Stimulated activated naive CD8-positive, alpha-beta T cell treated with anti-CD3 and anti-CD28 coated beads, Interleukin-15, Interleukin-2, amounts not matched to agents 100 ng/mL and 50 ng/mL, for 24 hours (primary cell): Measurements from ENCODE around the gene KCNH1.
"Not testable (repeated sequence)": the region's sequence is repeated elsewhere in the genome, so short reads cannot be mapped to it uniquely, and the experiment has no call there.

Experiments
- H3K27ac Mint-ChIP-seq: one replicate; pipeline ENCODE4 v1.8.0; 2021; ENCODE audit warnings: mild to moderate bottlenecking, mixed read lengths
- H3K27me3 Mint-ChIP-seq: one replicate; pipeline ENCODE4 v1.8.0; 2021; ENCODE audit warnings: mixed read lengths
- H3K36me3 Mint-ChIP-seq: one replicate; pipeline ENCODE4 v1.8.0; 2021; ENCODE audit warnings: low read depth, mixed read lengths
- H3K4me1 Mint-ChIP-seq: one replicate; pipeline ENCODE4 v1.8.0; 2021; ENCODE audit warnings: low read depth, mixed read lengths
- H3K4me3 Mint-ChIP-seq: one replicate; pipeline ENCODE4 v1.8.0; 2021; ENCODE audit warnings: mild to moderate bottlenecking, mixed read lengths
- H3K9me3 Mint-ChIP-seq: one replicate; pipeline ENCODE4 v1.8.0; 2021; ENCODE audit warnings: mixed read lengths

KCNH1 gene

DNA sequence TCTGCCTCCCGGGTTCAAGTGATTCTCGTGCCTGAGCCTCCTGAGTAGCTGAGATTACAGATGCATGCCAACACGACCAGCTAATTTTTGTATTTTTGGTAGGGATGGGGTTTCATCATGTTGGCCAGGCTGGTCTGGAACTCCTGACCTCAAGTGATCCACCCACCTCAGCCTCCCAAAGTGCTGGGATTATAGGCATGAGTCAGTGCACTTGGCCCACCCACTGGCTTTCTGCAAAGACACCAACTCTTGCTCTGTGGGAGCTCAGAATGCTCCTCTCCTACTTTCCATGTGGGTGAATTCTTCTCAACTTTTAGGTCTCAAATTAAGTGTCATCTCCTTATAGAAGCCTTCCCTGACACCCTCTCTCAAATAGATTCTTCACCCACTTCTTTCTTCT lies 92.1 kb downstream of the KCNH1 start:
- H3K9me3 Mint-ChIP-seq = not testable (repeated sequence)

DNA sequence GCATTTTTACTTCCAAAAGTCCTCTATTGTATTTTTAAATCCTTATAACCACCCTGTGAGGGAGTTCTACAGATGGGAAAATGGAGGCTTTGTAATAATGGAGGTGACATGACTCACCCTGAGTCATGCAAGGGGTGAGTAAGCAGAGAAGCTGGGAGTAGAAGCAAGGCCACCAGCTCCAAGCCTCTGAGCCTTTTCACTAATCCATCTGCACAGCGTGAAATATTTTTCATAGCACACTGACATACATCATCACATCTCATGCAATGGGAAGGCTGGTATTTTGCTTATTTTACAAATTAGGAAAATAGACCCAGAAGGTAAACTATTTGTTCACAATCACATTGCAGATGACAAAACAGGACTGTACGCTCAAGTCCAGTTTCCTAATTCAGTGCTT lies 96.9 kb downstream of the KCNH1 start:
- no peaks in the 10 kb centered on the region for H3K9me3 Mint-ChIP-seq
- H3K27me3 Mint-ChIP-seq = peaks cover 6% of the 10 kb centered on the region
- H3K4me1 Mint-ChIP-seq = no peaks in the 10 kb centered on the region
- no peak overlapping the region for H3K27ac Mint-ChIP-seq
- H3K4me3 Mint-ChIP-seq = no peak overlapping the region
- no peaks in the 10 kb centered on the region for H3K36me3 Mint-ChIP-seq

More for the DNA sequence above, 92.1 kb downstream of the KCNH1 start:
- H3K4me3 Mint-ChIP-seq, H3K36me3 Mint-ChIP-seq, H3K4me1 Mint-ChIP-seq, H3K27ac Mint-ChIP-seq: not testable (repeated sequence)
- H3K27me3 Mint-ChIP-seq = peaks cover 26% of the 10 kb centered on the region

DNA sequence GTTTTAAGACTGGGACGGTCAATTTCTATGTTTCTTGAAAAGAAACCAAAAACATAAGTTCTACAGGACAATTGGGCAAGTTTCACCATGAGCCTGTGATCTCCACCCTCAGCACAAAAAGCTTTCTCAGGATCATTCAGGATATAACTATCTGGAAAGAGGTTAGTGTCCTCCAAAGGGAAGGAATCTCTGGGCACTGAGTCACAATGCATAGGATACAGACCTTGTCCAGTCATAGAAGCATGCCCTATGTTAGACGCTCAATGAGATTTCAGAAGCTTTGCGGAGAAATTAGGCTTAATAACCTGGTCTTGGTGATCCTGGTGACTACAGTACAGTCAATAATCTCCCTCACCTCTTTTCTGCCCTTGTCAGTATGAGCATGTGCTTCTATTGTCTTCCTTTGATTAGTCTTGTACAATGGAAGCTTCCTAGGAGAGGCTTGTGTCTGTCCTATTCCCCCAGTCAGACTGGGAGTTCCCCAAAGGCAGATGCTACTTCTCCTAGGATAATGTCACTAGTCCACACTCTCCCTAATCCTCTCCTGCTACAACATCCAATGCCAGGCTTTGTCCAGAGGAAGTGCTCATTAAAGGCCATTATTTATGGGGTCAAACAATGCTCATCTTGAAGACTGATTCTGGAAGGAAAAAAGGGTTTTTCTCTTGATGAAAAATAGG lies 97.4 kb downstream of the KCNH1 start:
- no peaks in the 10 kb centered on the region for H3K4me1 Mint-ChIP-seq
- no peak overlapping the region for H3K27ac Mint-ChIP-seq
- no peaks in the 10 kb centered on the region for H3K36me3 Mint-ChIP-seq
- H3K9me3 Mint-ChIP-seq = no peaks in the 10 kb centered on the region
- H3K4me3 Mint-ChIP-seq = no peak overlapping the region
- H3K27me3 Mint-ChIP-seq = peaks cover 5% of the 10 kb centered on the region

DNA sequence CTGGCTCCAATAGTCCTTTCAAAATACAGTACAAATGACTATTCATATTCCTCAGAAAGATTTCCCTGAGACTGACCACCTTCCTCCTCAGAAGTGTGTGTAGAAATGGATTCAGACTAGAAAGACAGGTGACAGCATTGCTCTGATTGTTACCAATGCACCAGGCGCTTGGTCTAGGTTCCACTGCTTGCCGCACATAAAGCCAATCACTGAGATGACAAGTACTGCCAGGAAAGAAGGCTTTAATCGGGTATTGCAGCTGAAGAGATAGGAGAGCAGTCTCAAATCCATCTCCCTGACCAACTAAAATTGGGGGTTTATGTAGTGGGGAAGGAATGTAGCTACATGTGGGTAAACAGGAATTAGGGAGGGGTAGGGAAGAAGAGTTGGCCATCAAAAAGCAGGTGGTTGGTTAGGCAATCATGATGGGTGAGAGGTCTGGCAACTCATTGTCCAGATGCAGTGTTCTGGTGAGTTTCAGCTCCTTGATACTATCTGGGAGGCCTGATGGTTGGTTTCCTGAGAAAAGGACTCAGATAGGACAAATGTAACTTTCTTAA lies 98.0 kb downstream of the KCNH1 start:
- Mint-ChIP-seq H3K36me3 (no peaks in the 10 kb centered on the region), H3K27ac (no peak overlapping the region), H3K27me3 (peaks cover 5% of the 10 kb centered on the region), H3K9me3 (no peaks in the 10 kb centered on the region), H3K4me1 (no peaks in the 10 kb centered on the region), H3K4me3 (no peak overlapping the region)

DNA sequence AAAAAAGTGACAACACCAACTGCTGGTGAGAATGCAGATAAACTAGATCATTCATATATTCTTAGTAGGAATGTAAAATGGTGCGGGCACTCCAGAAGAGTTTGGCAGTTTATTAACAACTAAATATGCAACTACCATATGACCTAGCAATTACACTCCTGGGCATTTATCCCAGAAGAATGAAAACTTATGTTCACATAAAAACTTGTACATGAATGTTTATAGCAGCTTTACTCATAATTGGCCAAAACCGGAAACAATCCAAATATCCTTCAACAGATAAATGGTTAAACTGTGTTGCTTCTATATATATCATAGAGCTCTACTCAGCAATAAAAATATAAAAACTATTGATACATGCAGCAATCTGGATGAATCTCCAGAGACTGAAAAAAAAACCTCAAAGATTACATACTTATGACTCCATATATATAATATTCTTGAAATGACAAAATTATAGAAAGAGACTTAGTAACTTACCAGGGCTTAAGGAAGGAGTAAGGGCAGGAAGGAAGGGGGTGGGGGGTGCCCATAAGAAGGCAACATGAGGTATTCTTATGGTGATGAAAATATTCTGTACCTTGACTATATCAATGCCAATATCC lies 99.9 kb downstream of the KCNH1 start:
- no peak overlapping the region for H3K4me3 Mint-ChIP-seq
- H3K27me3 Mint-ChIP-seq = peaks cover 5% of the 10 kb centered on the region
- H3K36me3 Mint-ChIP-seq = no peaks in the 10 kb centered on the region
- peaks cover 5% of the 10 kb centered on the region for H3K9me3 Mint-ChIP-seq
- H3K27ac Mint-ChIP-seq = no peak overlapping the region
- H3K4me1 Mint-ChIP-seq = no peaks in the 10 kb centered on the region

DNA sequence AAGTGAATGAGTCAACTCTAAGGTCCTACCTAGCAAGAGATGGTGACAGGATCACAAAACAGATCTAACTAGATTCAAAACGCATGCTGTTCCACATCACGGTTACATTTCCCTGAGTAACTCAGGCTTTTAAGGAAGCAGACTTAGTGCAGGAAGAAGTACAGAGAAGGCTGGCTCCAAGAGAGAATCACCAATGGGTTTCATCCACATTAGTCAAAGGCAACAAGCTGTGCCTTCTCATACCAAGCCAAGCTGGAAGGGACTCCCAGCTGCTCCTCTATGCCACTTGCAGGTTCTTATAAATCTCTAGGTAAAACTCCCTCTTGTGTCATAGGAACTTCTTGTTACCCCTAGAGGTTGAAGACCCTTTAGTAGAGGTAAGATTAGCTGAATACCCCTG lies 109.0 kb downstream of the KCNH1 start:
- Mint-ChIP-seq H3K27ac (no peak overlapping the region), H3K27me3 (peaks cover 19% of the 10 kb centered on the region), H3K9me3 (no peaks in the 10 kb centered on the region), H3K36me3 (no peaks in the 10 kb centered on the region), H3K4me1 (no peaks in the 10 kb centered on the region), H3K4me3 (no peak overlapping the region)

DNA sequence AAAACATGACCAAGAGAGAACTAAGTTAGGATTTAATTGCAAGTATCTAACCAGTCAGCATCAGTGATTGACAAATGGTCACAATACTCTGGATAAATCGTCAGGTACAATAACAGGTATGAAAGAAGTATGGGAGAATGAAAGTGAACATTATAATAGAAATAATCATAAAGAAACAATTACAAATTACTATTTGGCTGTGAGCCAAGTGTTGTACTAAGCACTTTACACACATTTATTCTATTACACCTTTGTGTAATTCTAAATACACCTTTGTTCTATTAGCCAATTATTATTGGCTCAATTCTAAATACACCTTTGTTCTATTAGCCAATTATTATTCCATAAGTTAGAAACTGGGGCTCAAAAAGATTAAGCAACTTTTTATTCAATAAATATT lies 114.7 kb downstream of the KCNH1 start:
- Mint-ChIP-seq H3K36me3 (no peaks in the 10 kb centered on the region), H3K27me3 (peaks cover 38% of the 10 kb centered on the region), H3K4me1 (no peaks in the 10 kb centered on the region), H3K4me3 (no peak overlapping the region), H3K27ac (no peak overlapping the region), H3K9me3 (no peaks in the 10 kb centered on the region)

DNA sequence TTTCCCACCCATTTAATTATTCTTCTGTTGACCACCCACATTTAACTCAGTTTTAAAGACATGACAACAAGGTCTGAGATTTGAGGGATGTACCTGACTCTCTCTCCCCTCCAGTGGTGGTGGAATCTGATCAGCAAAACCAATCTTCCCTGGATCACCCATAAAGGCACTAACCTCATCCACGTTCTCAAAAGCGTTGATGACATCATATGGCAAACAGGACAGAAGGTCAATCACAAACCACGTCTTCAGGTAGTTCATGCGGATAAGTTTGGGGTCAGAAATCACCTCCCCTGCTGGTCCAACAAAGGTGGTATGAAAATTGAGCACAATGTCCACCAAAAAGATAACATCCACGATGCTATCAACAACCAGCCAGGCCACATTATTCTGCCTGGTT lies 115.3 kb downstream of the KCNH1 start:
- Mint-ChIP-seq H3K27me3 (peaks cover 36% of the 10 kb centered on the region), H3K27ac (no peak overlapping the region), H3K36me3 (no peaks in the 10 kb centered on the region), H3K9me3 (no peaks in the 10 kb centered on the region), H3K4me3 (no peak overlapping the region), H3K4me1 (no peaks in the 10 kb centered on the region)

DNA sequence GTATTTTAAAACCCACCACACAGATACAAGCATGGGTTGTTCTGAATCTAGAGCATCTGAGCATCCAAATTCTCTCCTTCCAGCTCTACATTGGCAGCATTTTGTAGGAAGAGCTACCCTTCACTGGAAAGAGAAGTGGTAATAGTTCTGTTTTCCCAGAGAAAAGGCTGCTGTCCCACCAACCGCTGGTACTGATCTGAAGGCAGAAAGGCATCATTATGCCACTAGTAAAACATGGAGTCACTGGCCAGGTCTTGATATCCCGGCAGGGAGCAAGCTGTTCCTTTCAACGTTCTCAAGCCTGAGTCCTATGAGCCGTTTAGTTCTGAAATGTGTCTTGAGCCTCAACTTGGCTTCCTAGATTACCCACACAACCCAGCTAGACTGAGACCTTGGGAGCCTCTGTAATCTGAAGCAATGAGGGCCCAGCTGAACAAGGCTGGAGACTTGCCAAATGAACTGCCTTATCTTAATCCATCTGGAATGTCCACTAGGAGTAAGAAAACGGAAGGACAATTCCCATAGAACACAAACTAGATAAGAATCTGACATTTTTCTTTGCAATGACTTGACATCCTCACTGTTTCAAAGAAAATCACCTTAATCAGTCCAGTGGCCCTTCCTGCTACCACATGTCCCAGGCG lies 116.8 kb downstream of the KCNH1 start:
- H3K36me3 Mint-ChIP-seq = no peaks in the 10 kb centered on the region
- H3K4me3 Mint-ChIP-seq = no peak overlapping the region
- no peak overlapping the region for H3K27ac Mint-ChIP-seq
- no peaks in the 10 kb centered on the region for H3K9me3 Mint-ChIP-seq
- H3K27me3 Mint-ChIP-seq = peaks cover 37% of the 10 kb centered on the region
- H3K4me1 Mint-ChIP-seq = no peaks in the 10 kb centered on the region

DNA sequence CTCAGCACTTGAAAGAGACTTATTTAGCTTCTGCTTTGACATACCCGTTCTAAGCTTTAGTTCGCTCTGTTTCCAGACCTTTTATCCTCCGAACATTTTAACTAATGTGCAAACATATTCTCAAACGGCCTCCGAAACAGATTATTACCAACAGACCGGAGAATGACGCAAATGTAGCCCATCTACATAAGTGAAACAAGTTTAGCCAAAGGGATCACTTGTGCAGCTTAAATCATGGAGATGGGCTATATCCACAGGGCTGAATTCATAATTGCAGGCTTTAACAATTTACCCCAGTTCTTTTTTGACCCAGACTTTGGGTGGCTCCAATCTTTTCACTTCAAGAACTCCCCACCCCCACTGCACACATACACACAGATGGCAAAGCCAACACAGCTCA lies 119.7 kb downstream of the KCNH1 start:
- Mint-ChIP-seq H3K9me3 (no peaks in the 10 kb centered on the region), H3K27ac (no peak overlapping the region), H3K4me3 (no peak overlapping the region), H3K36me3 (no peaks in the 10 kb centered on the region), H3K27me3 (peaks cover 35% of the 10 kb centered on the region), H3K4me1 (no peaks in the 10 kb centered on the region)

DNA sequence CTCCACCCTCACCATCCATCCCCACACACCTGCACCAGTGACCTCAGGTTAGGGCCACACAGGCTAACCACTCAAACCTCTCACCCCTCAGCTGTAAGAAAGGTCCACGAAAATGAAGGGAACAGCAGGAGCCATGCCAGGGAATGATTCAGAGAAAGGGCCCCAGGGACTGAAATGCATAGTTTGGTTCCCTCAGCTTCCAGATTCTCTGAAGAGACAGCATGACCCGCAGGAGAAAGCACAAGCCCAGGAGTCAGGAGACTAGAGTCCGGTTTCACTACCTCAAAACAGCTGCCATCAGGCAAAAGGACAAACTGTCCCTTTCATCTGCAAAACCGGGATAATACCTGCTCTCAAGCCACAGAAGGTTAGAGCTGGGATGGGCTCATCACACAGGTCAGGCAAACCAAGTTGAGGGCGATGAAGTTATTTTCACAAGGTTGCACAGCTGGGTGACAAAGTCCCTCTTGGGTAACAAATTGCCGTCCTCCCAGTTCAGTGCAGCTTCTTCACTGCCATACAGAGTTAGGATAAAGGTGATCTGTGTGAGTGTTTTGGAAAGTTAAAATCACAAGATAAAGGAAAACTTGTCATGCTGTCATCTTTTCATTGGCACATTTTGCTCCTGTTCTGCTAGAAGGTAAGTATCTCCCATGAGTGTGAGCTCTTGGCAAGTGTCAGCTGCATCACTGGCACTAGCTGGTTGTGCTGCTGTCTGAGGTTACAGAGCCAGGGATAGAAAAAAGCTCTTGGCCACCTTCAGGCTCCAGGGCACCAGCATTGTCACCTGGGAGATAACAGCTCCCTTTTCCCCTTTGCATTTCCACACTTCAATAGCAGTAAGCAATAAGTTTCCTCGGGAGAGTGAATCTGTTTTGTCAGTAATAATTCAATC lies 120.4 kb downstream of the KCNH1 start:
- Mint-ChIP-seq H3K36me3 (no peaks in the 10 kb centered on the region), H3K4me1 (no peaks in the 10 kb centered on the region), H3K27ac (no peak overlapping the region), H3K9me3 (no peaks in the 10 kb centered on the region), H3K4me3 (no peak overlapping the region), H3K27me3 (peaks cover 32% of the 10 kb centered on the region)

DNA sequence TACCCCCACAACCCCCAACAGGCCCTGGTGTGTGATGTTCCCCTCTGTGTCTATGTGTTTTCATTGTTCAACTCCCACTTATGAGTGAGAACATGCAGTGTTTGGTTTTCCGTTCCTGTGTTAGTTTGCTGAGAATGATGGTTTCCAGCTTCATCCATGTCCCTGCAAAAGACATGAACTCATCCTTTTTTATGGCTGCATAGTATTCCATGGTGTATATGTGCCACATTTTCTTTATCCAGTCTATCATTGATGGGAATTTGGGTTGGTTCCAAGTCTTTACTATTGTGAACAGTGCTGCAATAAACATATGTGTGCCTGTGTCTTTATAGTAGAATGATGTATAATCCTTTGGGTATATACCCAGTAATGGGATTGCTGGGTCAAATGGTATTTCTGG lies 122.8 kb downstream of the KCNH1 start:
- peaks cover 23% of the 10 kb centered on the region for H3K27me3 Mint-ChIP-seq

DNA sequence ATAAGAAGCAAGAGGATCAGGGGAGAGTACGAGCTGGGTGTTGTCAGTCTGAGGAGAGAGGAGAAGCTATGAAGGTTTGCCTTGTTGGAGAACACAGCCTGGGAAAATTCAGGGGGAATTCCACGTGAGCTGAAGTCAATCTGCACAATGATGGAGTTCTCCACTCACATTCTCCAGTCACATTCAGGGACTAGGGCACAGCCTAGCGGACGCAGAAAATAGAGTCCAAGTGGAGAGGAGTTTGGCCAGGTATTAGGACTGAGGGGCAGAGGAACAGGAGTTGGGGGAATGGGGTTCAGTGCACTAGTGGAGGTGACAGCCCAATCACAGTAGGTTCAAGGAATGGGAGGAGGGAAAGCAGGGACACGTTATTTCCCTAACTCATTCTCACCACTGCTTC lies 124.0 kb downstream of the KCNH1 start:
- no peaks in the 10 kb centered on the region for H3K4me1 Mint-ChIP-seq
- H3K27ac Mint-ChIP-seq = no peak overlapping the region
- H3K36me3 Mint-ChIP-seq = no peaks in the 10 kb centered on the region
- H3K27me3 Mint-ChIP-seq = peaks cover 19% of the 10 kb centered on the region
- no peaks in the 10 kb centered on the region for H3K9me3 Mint-ChIP-seq
- no peak overlapping the region for H3K4me3 Mint-ChIP-seq

More for the DNA sequence above, 122.8 kb downstream of the KCNH1 start:
- H3K4me1 Mint-ChIP-seq, H3K36me3 Mint-ChIP-seq, H3K4me3 Mint-ChIP-seq, H3K9me3 Mint-ChIP-seq, H3K27ac Mint-ChIP-seq: not testable (repeated sequence)

DNA sequence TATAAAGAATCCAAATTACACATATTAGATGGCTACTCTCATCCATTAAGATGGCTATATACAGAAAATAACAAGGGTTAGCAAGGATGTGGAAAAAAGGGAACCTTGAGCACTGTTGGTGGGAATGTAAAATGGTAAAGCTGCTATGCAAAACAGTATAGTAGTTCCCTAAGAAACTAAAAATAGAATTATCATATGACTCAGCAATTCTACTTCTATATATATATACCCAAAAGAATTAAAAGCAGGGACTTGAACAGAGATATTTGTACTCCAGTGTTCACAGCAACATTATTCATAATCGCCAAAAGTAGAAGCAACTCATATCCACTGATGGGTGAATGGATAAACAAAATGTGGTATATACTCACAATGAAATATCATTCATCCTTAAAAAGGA lies 126.1 kb downstream of the KCNH1 start:
- peaks cover 23% of the 10 kb centered on the region for H3K27me3 Mint-ChIP-seq
- no peaks in the 10 kb centered on the region for H3K36me3 Mint-ChIP-seq
- H3K4me3 Mint-ChIP-seq = no peak overlapping the region
- no peak overlapping the region for H3K27ac Mint-ChIP-seq
- no peaks in the 10 kb centered on the region for H3K9me3 Mint-ChIP-seq
- no peaks in the 10 kb centered on the region for H3K4me1 Mint-ChIP-seq

DNA sequence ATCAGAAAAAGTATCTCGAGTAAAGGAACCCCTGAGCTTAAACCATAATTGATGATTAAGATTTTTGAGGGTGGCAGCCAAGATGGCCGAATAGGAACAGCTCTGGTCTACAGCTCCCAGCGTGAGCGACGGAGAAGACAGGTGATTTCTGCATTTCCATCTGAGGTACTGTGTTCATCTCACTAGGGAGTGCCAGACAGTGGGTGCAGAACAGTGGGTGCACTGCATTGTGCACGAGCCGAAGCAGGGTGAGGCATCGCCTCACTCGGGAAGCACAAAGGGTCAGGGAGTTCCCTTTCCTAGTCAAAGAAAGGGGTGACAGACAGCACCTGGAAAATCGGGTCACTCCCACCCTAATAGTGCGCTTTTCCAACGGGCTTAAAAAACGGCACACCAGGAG lies 138.0 kb downstream of the KCNH1 start:
- not testable (repeated sequence) for H3K4me3 Mint-ChIP-seq, H3K27ac Mint-ChIP-seq, H3K9me3 Mint-ChIP-seq, H3K4me1 Mint-ChIP-seq, H3K36me3 Mint-ChIP-seq
- peaks cover 44% of the 10 kb centered on the region for H3K27me3 Mint-ChIP-seq
